GM23338 (cell line): Measurements from ENCODE around the gene PCSK1. TPM values are rescaled to one million over a fixed set of nuclear protein-coding genes. Genes with fewer than 3 reads are reported as not detected.

Experiments
- ATAC-seq: fragments of 200-7000 bp; cut with Tn5 transposase; 3 replicates; pipeline ENCODE4 v1.9.1; 2020
- DNase-seq: peaks from one replicate; pipeline ENCODE4 v3.0.0-alpha.2; 2015; ENCODE audit warnings: low spot score
- H2AFZ ChIP-seq: fragments of 200-600 bp; sonication (generic); 2 replicates; pipeline ENCODE4 v1.8.0; 2016; ENCODE audit warnings: antibody characterized with exemption, mild to moderate bottlenecking, moderate library complexity
- H3F3A ChIP-seq: fragments of 200-600 bp; sonication (generic); replicated peaks from 2 replicates; pipeline ENCODE4 v1.8.0; 2017; ENCODE audit warnings: antibody characterized with exemption, mixed run types, low read depth
- H3K27ac ChIP-seq: fragments of 200-600 bp; sonication (generic); 2 replicates; pipeline ENCODE4 v1.6.1; 2016; ENCODE audit warnings: low read depth
- H3K27me3 ChIP-seq: fragments of 200-600 bp; sonication (generic); 2 replicates; pipeline ENCODE4 v1.8.0; 2016; ENCODE audit warnings: mild to moderate bottlenecking, mixed run types, moderate library complexity; ENCODE audit not compliant: insufficient read depth
- H3K36me3 ChIP-seq: fragments of 200-600 bp; sonication (generic); 2 replicates; pipeline ENCODE4 v1.8.0; 2016; ENCODE audit warnings: mild to moderate bottlenecking; ENCODE audit not compliant: insufficient read depth
- H3K4me1 ChIP-seq: fragments of 200-600 bp; sonication (generic); 2 replicates; pipeline ENCODE4 v1.8.0; 2016; ENCODE audit warnings: mild to moderate bottlenecking, moderate library complexity; ENCODE audit not compliant: insufficient read depth
- H3K4me2 ChIP-seq: fragments of 200-600 bp; sonication (generic); 2 replicates; pipeline ENCODE4 v1.7.1; 2017; ENCODE audit warnings: mixed run types
- H3K4me3 ChIP-seq: fragments of 200-600 bp; sonication (generic); 2 replicates; pipeline ENCODE4 v1.6.1; 2016; ENCODE audit warnings: mixed run types
- H3K79me2 ChIP-seq: fragments of 200-600 bp; sonication (generic); replicated peaks from 2 replicates; pipeline ENCODE4 v1.8.0; 2017; ENCODE audit warnings: mild to moderate bottlenecking; ENCODE audit not compliant: insufficient read depth
- H3K9me2 ChIP-seq: fragments of 200-600 bp; sonication (generic); 2 replicates; pipeline ENCODE4 v1.8.0; 2017; ENCODE audit not compliant: insufficient read depth
- H4K20me1 ChIP-seq: fragments of 200-600 bp; sonication (generic); replicated peaks from 2 replicates; pipeline ENCODE4 v1.8.0; 2017; ENCODE audit warnings: mild to moderate bottlenecking; ENCODE audit not compliant: insufficient read depth
- H3K27ac Mint-ChIP-seq: 2 replicates; pipeline ENCODE4 v1.8.0; 2020; ENCODE audit warnings: inconsistent platforms, mild to moderate bottlenecking, moderate library complexity, mixed read lengths
- H3K27me3 Mint-ChIP-seq: 3 replicates; pipeline ENCODE4 v1.8.0; 2022; ENCODE audit warnings: low read depth, mild to moderate bottlenecking, moderate library complexity, mixed read lengths, inconsistent platforms; ENCODE audit not compliant: insufficient read depth, poor library complexity
- H3K36me3 Mint-ChIP-seq: 3 replicates; pipeline ENCODE4 v1.8.0; 2021; ENCODE audit warnings: low read depth, mild to moderate bottlenecking, inconsistent platforms, moderate library complexity, mixed read lengths
- H3K4me1 Mint-ChIP-seq: 3 replicates; pipeline ENCODE4 v1.8.0; 2020; ENCODE audit warnings: mild to moderate bottlenecking, inconsistent platforms, mixed read lengths
- H3K4me3 Mint-ChIP-seq: 3 replicates; pipeline ENCODE4 v1.8.0; 2021; ENCODE audit warnings: moderate library complexity, mild to moderate bottlenecking, inconsistent platforms, mixed read lengths
- H3K9me3 Mint-ChIP-seq: 3 replicates; pipeline ENCODE4 v1.8.0; 2020; ENCODE audit warnings: moderate library complexity, mild to moderate bottlenecking, inconsistent platforms, mixed read lengths
- EZH2 ChIP-seq: fragments of 200-600 bp; sonication (generic); IDR thresholded peaks from one replicate; pipeline ENCODE4 v1.8.0; 2017; ENCODE audit warnings: antibody characterized with exemption, mild to moderate bottlenecking, low read depth; ENCODE audit not compliant: unreplicated experiment
- EZH2phosphoT487 ChIP-seq: fragments of 200-600 bp; sonication (generic); IDR thresholded peaks from one replicate; pipeline ENCODE4 v1.8.1; 2018; ENCODE audit warnings: antibody characterized with exemption; ENCODE audit not compliant: unreplicated experiment
- JUNB ChIP-seq: IDR thresholded peaks from one replicate; pipeline ENCODE4 v1.6.1; 2016; ENCODE audit warnings: antibody characterized with exemption; ENCODE audit not compliant: unreplicated experiment
- POLR2AphosphoS5 ChIP-seq: IDR thresholded peaks from 2 replicates; pipeline ENCODE4 v1.6.1; 2016; ENCODE audit warnings: antibody characterized with exemption, low read depth
- polyA plus RNA-seq: library from polyadenylated mRNA; unstranded; fragments of >200 nt; fragmentation: Nextera tagmentation; extraction: Ambion mirVana; gene quantifications from 2 replicates; pipeline ENCODE4 v1.2.1, GENCODE V29; 2016
- total RNA-seq: library from RNA; depleted of rRNA; stranded (reverse); fragments of >200 nt; shearing (Covaris generic); gene quantifications from 2 replicates; pipeline ENCODE4 v1.2.3, GENCODE V29; 2014
- TF ChIP-seq, protein P1 (sequence below): IDR thresholded peaks from 2 replicates; pipeline ENCODE4 v1.6.1; 2016; ENCODE audit warnings: antibody characterized with exemption
- TF ChIP-seq, protein P2 (sequence below): fragments of 250-450 bp; sonication (Bioruptor Pico); IDR thresholded peaks from 2 replicates; pipeline ENCODE4 v1.5.0; 2020; ENCODE audit warnings: mild to moderate bottlenecking, moderate library complexity
- TF ChIP-seq, protein P3 (sequence below), 2 experiments: fragments of 200-600 bp in 1 of 2; sonication (generic) in 1 of 2; conservative IDR thresholded peaks; 2 replicates each; pipeline versions ENCODE4 v1.5.1 to v1.6.1; 2016 to 2017; ENCODE audit warnings: antibody characterized with exemption in 2 of 2, low read depth in 2 of 2, mild to moderate bottlenecking in 2 of 2, moderate library complexity in 1 of 2

The PCSK1 gene
- total and polyA plus RNA-seq, 2 experiments from 2014 or later: 2.3 to 2.7 TPM

DNA sequence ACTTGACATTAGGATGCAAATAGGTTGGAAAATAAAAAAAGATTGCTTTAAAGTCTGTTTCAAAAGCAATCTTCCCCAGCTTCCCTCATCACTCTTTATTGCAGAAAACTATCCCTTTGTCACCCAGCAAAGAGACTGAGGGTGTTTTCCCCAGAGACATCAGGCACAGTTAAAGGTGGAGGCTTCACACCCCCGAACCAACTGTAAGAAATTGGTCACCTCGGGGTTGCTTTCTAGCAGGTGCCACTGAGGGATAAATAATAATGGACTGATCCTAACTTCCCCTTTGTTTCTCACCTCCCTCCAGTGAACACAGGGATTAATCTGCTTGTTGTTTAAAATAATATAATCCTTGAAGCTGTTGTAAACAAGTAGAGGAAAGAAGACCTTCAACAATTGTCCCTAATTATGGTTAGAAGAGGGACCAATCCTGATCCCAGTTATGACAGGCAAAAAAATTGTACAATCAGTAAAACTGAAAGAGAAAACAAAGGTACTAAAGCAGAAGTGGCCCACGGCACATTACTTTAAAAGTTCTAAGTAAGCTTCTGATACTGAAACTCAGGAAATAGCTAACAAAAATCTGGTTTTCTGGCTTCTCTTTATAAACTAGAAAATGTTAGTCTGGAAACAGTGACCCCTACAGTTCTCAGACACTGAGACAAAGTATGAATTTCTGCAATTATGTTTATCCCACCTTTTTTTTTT lies 6.6 kb upstream of the PCSK1 start:
- Mint-ChIP-seq H3K27me3 (peaks cover 6% of the 10 kb centered on the region), H3K4me3 (no peak overlapping the region), H3K9me3 (no peaks in the 10 kb centered on the region), H3K4me1 (peaks cover 40% of the 10 kb centered on the region), H3K36me3 (no peaks in the 10 kb centered on the region), H3K27ac (no peak overlapping the region)
- Histone ChIP-seq H3K4me1 (peaks cover 57% of the 10 kb centered on the region), H2AFZ (no peak overlapping the region), H3K4me3 (no peak overlapping the region), H4K20me1 (no peaks in the 10 kb centered on the region), H3K79me2 (no peaks in the 10 kb centered on the region), H3K9me2 (no peaks in the 10 kb centered on the region), H3F3A (no peaks in the 10 kb centered on the region), H3K27me3 (peaks cover 14% of the 10 kb centered on the region), H3K36me3 (no peaks in the 10 kb centered on the region), H3K4me2 (peak overlapping the region; percentile 40; the same call in 1 of the 2 replicates), H3K27ac (no peak overlapping the region)
- ATAC-seq: peak; percentile 35; the same call in 2 of the 3 replicates
- no peak for DNase-seq
- no peak for TF ChIP-seq EZH2phosphoT487
- TF ChIP-seq, protein P1, sequence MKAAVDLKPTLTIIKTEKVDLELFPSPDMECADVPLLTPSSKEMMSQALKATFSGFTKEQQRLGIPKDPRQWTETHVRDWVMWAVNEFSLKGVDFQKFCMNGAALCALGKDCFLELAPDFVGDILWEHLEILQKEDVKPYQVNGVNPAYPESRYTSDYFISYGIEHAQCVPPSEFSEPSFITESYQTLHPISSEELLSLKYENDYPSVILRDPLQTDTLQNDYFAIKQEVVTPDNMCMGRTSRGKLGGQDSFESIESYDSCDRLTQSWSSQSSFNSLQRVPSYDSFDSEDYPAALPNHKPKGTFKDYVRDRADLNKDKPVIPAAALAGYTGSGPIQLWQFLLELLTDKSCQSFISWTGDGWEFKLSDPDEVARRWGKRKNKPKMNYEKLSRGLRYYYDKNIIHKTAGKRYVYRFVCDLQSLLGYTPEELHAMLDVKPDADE: no peak
- TF ChIP-seq, protein P2, sequence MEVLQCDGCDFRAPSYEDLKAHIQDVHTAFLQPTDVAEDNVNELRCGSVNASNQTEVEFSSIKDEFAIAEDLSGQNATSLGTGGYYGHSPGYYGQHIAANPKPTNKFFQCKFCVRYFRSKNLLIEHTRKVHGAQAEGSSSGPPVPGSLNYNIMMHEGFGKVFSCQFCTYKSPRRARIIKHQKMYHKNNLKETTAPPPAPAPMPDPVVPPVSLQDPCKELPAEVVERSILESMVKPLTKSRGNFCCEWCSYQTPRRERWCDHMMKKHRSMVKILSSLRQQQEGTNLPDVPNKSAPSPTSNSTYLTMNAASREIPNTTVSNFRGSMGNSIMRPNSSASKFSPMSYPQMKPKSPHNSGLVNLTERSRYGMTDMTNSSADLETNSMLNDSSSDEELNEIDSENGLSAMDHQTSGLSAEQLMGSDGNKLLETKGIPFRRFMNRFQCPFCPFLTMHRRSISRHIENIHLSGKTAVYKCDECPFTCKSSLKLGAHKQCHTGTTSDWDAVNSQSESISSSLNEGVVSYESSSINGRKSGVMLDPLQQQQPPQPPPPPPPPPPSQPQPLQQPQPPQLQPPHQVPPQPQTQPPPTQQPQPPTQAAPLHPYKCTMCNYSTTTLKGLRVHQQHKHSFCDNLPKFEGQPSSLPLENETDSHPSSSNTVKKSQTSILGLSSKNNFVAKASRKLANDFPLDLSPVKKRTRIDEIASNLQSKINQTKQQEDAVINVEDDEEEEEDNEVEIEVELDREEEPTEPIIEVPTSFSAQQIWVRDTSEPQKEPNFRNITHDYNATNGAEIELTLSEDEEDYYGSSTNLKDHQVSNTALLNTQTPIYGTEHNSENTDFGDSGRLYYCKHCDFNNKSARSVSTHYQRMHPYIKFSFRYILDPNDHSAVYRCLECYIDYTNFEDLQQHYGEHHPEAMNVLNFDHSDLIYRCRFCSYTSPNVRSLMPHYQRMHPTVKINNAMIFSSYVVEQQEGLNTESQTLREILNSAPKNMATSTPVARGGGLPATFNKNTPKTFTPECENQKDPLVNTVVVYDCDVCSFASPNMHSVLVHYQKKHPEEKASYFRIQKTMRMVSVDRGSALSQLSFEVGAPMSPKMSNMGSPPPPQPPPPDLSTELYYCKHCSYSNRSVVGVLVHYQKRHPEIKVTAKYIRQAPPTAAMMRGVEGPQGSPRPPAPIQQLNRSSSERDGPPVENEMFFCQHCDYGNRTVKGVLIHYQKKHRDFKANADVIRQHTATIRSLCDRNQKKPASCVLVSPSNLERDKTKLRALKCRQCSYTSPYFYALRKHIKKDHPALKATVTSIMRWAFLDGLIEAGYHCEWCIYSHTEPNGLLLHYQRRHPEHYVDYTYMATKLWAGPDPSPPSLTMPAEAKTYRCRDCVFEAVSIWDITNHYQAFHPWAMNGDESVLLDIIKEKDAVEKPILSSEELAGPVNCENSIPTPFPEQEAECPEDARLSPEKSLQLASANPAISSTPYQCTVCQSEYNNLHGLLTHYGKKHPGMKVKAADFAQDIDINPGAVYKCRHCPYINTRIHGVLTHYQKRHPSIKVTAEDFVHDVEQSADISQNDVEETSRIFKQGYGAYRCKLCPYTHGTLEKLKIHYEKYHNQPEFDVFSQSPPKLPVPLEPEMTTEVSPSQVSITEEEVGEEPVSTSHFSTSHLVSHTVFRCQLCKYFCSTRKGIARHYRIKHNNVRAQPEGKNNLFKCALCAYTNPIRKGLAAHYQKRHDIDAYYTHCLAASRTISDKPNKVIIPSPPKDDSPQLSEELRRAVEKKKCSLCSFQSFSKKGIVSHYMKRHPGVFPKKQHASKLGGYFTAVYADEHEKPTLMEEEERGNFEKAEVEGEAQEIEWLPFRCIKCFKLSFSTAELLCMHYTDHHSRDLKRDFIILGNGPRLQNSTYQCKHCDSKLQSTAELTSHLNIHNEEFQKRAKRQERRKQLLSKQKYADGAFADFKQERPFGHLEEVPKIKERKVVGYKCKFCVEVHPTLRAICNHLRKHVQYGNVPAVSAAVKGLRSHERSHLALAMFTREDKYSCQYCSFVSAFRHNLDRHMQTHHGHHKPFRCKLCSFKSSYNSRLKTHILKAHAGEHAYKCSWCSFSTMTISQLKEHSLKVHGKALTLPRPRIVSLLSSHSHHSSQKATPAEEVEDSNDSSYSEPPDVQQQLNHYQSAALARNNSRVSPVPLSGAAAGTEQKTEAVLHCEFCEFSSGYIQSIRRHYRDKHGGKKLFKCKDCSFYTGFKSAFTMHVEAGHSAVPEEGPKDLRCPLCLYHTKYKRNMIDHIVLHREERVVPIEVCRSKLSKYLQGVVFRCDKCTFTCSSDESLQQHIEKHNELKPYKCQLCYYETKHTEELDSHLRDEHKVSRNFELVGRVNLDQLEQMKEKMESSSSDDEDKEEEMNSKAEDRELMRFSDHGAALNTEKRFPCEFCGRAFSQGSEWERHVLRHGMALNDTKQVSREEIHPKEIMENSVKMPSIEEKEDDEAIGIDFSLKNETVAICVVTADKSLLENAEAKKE: no peak
- no peak for TF ChIP-seq JUNB
- TF ChIP-seq POLR2AphosphoS5: no peak
- no peak for TF ChIP-seq EZH2
- TF ChIP-seq, protein P3, sequence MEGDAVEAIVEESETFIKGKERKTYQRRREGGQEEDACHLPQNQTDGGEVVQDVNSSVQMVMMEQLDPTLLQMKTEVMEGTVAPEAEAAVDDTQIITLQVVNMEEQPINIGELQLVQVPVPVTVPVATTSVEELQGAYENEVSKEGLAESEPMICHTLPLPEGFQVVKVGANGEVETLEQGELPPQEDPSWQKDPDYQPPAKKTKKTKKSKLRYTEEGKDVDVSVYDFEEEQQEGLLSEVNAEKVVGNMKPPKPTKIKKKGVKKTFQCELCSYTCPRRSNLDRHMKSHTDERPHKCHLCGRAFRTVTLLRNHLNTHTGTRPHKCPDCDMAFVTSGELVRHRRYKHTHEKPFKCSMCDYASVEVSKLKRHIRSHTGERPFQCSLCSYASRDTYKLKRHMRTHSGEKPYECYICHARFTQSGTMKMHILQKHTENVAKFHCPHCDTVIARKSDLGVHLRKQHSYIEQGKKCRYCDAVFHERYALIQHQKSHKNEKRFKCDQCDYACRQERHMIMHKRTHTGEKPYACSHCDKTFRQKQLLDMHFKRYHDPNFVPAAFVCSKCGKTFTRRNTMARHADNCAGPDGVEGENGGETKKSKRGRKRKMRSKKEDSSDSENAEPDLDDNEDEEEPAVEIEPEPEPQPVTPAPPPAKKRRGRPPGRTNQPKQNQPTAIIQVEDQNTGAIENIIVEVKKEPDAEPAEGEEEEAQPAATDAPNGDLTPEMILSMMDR (conservative IDR thresholded peaks at IDR 0.05; ENCODE audit: low read depth in 2 of 2): peak in 1 of 2 experiments; percentile 21; a peak in 2 of 4 replicates
